ENCODE results near the gene ANXA11.

- TF ChIP-seq CTCF (IDR thresholded peaks at IDR 0.05) (no peak), POLR2A (IDR thresholded peaks at IDR 0.05) (no peak)
Observed at GRCh38 chr10:80196950-80197315, 8.4 kb downstream of the ANXA11 start.
